GDM1 (cell line): ENCODE data around the gene NLRX1.
"Not testable (repeated sequence)": the region's sequence is repeated elsewhere in the genome, so short reads cannot be mapped to it uniquely, and the experiment has no call there.

ENCODE experiments used
- DNase-seq: peaks from one replicate; lab custom pipeline; 2025; lab: John Stamatoyannopoulos, UW

NLRX1 gene

GRCh38 chr11:119207415-119207960 lies 39.0 kb downstream of the NLRX1 start:
- no peak for DNase-seq

GRCh38 chr11:119209186-119209585 lies 40.7 kb downstream of the NLRX1 start:
- DNase-seq: no peak

- no peak for DNase-seq
Observed at GRCh38 chr11:119210050-119210449, 41.5 kb downstream of the NLRX1 start.

- no peak for DNase-seq
Observed at GRCh38 chr11:119218141-119218878, 49.8 kb downstream of the NLRX1 start.

GRCh38 chr11:119222308-119222707 lies 53.8 kb downstream of the NLRX1 start:
- no peak for DNase-seq

GRCh38 chr11:119222891-119223290 lies 54.4 kb downstream of the NLRX1 start:
- no peak for DNase-seq

GRCh38 chr11:119223856-119224255 lies 55.3 kb downstream of the NLRX1 start:
- DNase-seq: no peak

GRCh38 chr11:119228535-119229287 lies 60.2 kb downstream of the NLRX1 start:
- not testable (repeated sequence) for DNase-seq

- no peak for DNase-seq
Observed at GRCh38 chr11:119229288-119229672, 60.8 kb downstream of the NLRX1 start.

- no peak for DNase-seq
Observed at GRCh38 chr11:119229741-119230140, 61.2 kb downstream of the NLRX1 start.
